ENCODE results near the gene CASTOR2. TPM values are rescaled to one million over a fixed set of nuclear protein-coding genes. Genes with fewer than 3 reads are reported as not detected.

CASTOR2 gene
- total and polyA plus RNA-seq, 5 donors, result 24.9 to 73.4 (median 52.2) TPM

DNA sequence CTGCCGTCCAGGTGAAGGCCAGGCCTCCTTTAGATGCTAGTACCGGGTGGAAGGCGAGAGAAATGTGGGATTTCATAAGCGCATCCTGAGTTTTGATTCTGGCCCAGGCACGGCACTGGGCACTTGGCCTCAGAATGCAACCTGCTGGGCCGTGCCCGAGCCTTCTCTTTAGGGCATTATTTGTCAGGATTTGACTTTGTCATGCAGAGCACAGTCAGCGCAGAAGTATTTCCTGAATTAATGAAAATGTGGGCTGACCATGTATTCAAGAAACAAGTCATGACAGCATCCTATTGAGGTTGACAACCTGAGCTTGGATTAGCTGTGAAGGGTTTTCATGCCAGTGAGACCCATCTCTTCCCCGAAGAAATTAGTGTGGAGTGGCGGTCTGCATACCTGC, 74.7 kb downstream of the CASTOR2 start:
- no peak for DNase-seq
- WGBS, result 91% methylated on average over 10 of the region's 10 CpGs

GRCh38 chr7:75039709-75040108, 75.2 kb downstream of the CASTOR2 start:
- no peaks in the 10 kb centered on the region for H3K4me1 ChIP-seq (ENCODE audit: control insufficient read depth, insufficient read depth, low read length)
- DNase-seq (no peak), ATAC-seq (no peak)
- 85% methylated on average over 11 of the region's 11 CpGs for WGBS
- no peaks in the 10 kb centered on the region for H3K9me3 ChIP-seq (ENCODE audit: control insufficient read depth, low read length)
- intact Hi-C loops (cut with DNase I), result loop anchor here in 1 of 4 donors (10.0 kb wide), 1 partner anchor 625 kb away; no protein-coding TSS in a partner anchor
- no peak overlapping the region for H3K4me3 ChIP-seq (ENCODE audit: low read length)
- H3K27me3 ChIP-seq (ENCODE audit: control insufficient read depth, insufficient read depth), result no peaks in the 10 kb centered on the region
- H3K27ac ChIP-seq (ENCODE audit: low read length), result no peak overlapping the region

More for the DNA sequence above, 74.7 kb downstream of the CASTOR2 start:
- Histone ChIP-seq H3K27me3 (ENCODE audit: control insufficient read depth, insufficient read depth) (no peaks in the 10 kb centered on the region), H3K4me3 (ENCODE audit: low read length) (no peak overlapping the region), H3K27ac (ENCODE audit: low read length) (no peak overlapping the region), H3K4me1 (ENCODE audit: control insufficient read depth, insufficient read depth, low read length) (no peaks in the 10 kb centered on the region), H3K9me3 (ENCODE audit: control insufficient read depth, low read length) (no peaks in the 10 kb centered on the region)
- intact Hi-C loops (cut with DNase I), result no loop called here
- no peak for ATAC-seq

DNA sequence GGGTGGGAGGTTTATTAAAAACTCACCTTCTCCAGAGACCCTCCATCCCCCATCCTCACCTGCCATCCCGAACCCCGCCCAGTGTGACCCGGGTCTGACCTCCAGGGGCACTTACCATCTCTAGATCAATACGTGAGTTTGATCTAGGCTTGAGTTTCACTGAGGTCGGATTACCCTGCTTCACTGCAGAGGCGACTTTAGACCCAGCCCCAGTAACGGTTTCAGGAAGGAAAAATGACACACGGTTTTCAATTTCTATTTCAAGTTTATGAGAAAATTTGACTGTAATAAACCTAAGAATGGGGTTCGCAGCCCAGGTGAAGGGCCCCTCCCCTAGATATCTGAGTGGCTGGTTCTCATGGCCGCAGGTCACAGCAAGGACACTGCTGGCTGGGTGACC, 76.0 kb downstream of the CASTOR2 start:
- ATAC-seq, result no peak
- no peak for DNase-seq
- intact Hi-C loops (cut with DNase I), result loop anchor here in 1 of 4 donors (10.0 kb wide), 1 partner anchor 626 kb away; no protein-coding TSS in a partner anchor
- Histone ChIP-seq H3K4me3 (ENCODE audit: low read length) (no peak overlapping the region), H3K27me3 (ENCODE audit: control insufficient read depth, insufficient read depth) (no peaks in the 10 kb centered on the region), H3K9me3 (ENCODE audit: control insufficient read depth, low read length) (no peaks in the 10 kb centered on the region), H3K27ac (ENCODE audit: low read length) (no peak overlapping the region), H3K4me1 (ENCODE audit: control insufficient read depth, insufficient read depth, low read length) (no peaks in the 10 kb centered on the region)
- 88% methylated on average over 10 of the region's 10 CpGs for WGBS

GRCh38 chr7:75042286-75042685, 77.8 kb downstream of the CASTOR2 start:
- peak in 1 of 3 donors; percentile 50 for DNase-seq
- H3K27me3 ChIP-seq (ENCODE audit: control insufficient read depth, insufficient read depth), result no peaks in the 10 kb centered on the region
- H3K4me1 ChIP-seq (ENCODE audit: control insufficient read depth, insufficient read depth, low read length), result no peaks in the 10 kb centered on the region
- H3K27ac ChIP-seq (ENCODE audit: low read length), result no peak overlapping the region
- H3K4me3 ChIP-seq (ENCODE audit: low read length), result no peak overlapping the region
- 85% methylated on average over 19 of the region's 19 CpGs for WGBS
- no peaks in the 10 kb centered on the region for H3K9me3 ChIP-seq (ENCODE audit: control insufficient read depth, low read length)
- no peak for ATAC-seq
- intact Hi-C loops (cut with DNase I), result loop anchor here in 1 of 4 donors (10.0 kb wide), 1 partner anchor 627 kb away; no protein-coding TSS in a partner anchor

DNA sequence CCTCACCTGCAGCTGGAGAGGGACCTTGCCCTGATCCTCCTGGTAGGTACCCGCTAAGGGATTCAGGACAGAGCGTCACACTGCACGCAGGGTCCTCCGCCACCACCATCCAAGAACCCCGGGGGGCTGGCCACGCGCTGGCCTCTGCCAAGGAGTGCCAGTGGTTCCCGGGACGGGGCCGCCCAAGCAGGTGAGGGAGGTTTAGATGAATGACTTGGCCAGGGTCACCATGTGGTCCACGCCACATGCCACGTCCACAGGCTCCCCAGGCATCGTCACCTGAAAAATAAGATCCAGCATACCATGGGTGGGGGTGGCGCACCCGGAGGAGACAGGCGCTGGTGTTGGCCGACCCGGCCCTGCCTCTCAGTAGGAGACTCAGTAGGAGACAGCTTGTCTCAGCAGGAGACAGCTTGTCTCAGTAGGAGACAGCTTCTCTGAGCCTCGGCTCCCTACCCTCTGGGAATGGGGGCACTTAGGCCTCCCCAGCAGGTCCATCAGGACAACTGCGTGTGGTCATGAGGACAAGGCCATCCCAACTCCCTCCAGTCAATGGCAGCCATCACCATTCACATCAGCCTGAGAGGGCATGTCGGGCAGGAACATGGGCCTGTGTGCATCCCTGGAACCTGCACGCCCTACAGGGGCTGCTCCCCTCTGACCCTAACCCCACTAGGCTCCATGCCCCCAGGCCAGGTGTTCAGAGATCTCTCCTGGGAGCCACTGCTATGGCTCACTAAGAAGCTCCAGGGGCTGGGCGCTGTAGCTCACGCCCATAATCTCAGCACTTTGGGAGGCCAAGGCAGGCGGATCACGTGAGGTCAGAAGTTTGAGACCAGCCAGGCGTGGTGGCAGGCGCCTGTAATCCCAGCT, 78.6 kb downstream of the CASTOR2 start:
- intact Hi-C loops (cut with DNase I), result loop anchor here in 1 of 4 donors (10.0 kb wide), 1 partner anchor 628 kb away; no protein-coding TSS in a partner anchor
- WGBS, result 96% methylated on average over 28 of the region's 28 CpGs
- H3K4me3 ChIP-seq (ENCODE audit: low read length), result no peak overlapping the region

DNA sequence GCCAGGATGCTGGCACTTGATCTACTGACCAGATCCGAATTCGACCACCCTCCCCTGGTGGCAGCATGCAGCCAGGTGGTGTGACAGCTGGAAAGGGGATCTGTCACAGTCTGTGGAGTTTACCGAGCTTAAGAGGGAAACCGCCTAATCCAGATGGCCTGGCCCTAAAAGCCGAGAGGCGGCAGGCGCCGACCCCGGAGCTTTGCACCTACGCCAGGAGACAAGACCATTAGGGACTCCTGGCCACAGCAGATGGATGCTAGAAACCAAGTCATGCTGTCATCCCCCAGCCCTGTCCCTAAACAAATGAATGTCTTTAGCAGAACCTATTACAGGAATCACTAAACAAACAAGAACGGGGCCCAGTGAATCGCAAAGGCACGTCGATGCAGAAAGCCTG, 81.4 kb downstream of the CASTOR2 start:
- intact Hi-C loops (cut with DNase I), result loop anchor here in 1 of 4 donors (10.0 kb wide), 1 partner anchor 631 kb away; no protein-coding TSS in a partner anchor
- peak in 1 of 2 donors; percentile 6 for ATAC-seq
- no peaks in the 10 kb centered on the region for H3K27me3 ChIP-seq (ENCODE audit: control insufficient read depth, insufficient read depth)

More for the DNA sequence above, 78.6 kb downstream of the CASTOR2 start:
- ATAC-seq (no peak), DNase-seq (no peak)
- Histone ChIP-seq H3K9me3 (ENCODE audit: control insufficient read depth, low read length) (no peaks in the 10 kb centered on the region), H3K27me3 (ENCODE audit: control insufficient read depth, insufficient read depth) (no peaks in the 10 kb centered on the region), H3K4me1 (ENCODE audit: control insufficient read depth, insufficient read depth, low read length) (no peaks in the 10 kb centered on the region), H3K27ac (ENCODE audit: low read length) (no peak overlapping the region)

DNA sequence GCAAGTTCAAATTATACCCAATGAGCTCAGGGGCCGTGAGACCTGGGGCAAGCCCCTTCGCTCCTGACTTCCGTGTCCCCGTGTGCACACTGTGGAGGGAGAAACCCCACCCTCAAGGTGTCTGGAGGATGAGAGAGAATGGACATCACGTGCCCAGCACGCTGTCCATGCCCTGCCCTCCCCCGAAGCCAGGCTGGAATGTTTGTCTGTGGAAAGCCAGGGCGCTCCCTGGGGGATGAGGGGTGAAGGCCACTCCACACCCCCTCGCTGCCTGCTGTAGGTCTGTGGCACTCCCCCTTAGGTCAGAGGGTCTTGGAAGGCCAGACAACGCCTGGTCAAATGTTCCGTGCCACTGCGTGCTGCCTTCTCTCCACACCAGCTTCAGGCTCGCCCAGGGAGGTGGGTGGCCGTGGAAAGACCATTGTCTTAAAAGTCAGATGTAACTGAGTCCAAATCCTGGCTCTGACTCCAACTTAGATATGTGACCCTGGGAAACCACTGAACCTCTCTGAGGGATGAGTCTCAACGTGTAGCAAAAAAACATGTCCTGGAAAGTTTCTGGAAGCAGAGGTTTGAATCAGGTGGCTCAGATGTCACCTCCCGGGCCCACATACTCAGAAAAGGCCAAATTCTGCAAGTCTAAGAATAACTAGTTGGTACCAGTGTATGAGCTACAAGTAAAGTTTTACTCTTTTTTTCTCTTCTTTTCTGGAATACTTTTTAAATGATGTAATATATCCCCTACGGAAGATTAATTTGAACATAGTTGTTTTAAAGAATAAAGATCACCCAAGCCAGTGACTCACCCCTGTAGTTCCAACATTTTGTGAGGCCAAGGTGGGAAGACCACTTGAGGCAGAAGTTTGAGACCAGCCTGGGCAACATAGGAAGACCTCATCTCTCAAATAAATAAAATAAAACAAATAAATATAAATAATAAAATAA, 84.2 kb downstream of the CASTOR2 start:
- H3K4me1 ChIP-seq (ENCODE audit: control insufficient read depth, insufficient read depth, low read length), result no peaks in the 10 kb centered on the region
- 83% methylated on average over 17 of the region's 17 CpGs for WGBS
- DNase-seq (no peak), ATAC-seq (no peak)
- intact Hi-C loops (cut with DNase I), result loop anchor here in 1 of 4 donors (10.0 kb wide), 1 partner anchor 634 kb away; no protein-coding TSS in a partner anchor
- no peak overlapping the region for H3K4me3 ChIP-seq (ENCODE audit: low read length)
- H3K27me3 ChIP-seq (ENCODE audit: control insufficient read depth, insufficient read depth), result no peaks in the 10 kb centered on the region
- no peak overlapping the region for H3K27ac ChIP-seq (ENCODE audit: low read length)
- H3K9me3 ChIP-seq (ENCODE audit: control insufficient read depth, low read length), result no peaks in the 10 kb centered on the region

More for the DNA sequence above, 81.4 kb downstream of the CASTOR2 start:
- Histone ChIP-seq H3K9me3 (ENCODE audit: control insufficient read depth, low read length) (no peaks in the 10 kb centered on the region), H3K27ac (ENCODE audit: low read length) (no peak overlapping the region), H3K4me1 (ENCODE audit: control insufficient read depth, insufficient read depth, low read length) (no peaks in the 10 kb centered on the region), H3K4me3 (ENCODE audit: low read length) (no peak overlapping the region)
- no peak for DNase-seq
- 87% methylated on average over 14 of the region's 14 CpGs for WGBS

DNA sequence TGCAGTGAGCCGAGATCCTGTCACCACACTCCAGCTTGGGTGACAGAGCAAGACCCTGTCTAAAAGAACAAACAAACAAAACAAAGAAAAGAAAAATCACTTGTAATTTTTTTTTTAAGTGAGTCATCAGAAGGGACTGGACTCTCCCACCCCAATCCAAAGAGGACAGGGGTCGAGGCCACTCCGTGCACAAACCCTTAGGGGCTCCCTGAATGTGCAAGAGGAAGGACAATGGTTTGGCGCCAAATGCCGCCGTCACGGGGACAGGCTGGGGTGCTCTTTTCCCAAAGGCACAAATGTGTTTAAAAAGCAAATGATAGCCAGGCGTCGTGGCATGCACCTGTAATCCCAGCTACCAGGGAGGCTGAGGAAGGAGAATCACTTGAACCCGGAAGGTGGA, 85.3 kb downstream of the CASTOR2 start:
- Histone ChIP-seq H3K4me3 (ENCODE audit: low read length) (no peak overlapping the region), H3K4me1 (ENCODE audit: control insufficient read depth, insufficient read depth, low read length) (no peaks in the 10 kb centered on the region), H3K27ac (ENCODE audit: low read length) (no peak overlapping the region), H3K27me3 (ENCODE audit: control insufficient read depth, insufficient read depth) (no peaks in the 10 kb centered on the region), H3K9me3 (ENCODE audit: control insufficient read depth, low read length) (no peaks in the 10 kb centered on the region)
- ATAC-seq (no peak), DNase-seq (no peak)
- intact Hi-C loops (cut with DNase I), result loop anchor here in 1 of 4 donors (10.0 kb wide), 1 partner anchor 635 kb away; no protein-coding TSS in a partner anchor
- WGBS, result 80% methylated on average over 10 of the region's 10 CpGs

DNA sequence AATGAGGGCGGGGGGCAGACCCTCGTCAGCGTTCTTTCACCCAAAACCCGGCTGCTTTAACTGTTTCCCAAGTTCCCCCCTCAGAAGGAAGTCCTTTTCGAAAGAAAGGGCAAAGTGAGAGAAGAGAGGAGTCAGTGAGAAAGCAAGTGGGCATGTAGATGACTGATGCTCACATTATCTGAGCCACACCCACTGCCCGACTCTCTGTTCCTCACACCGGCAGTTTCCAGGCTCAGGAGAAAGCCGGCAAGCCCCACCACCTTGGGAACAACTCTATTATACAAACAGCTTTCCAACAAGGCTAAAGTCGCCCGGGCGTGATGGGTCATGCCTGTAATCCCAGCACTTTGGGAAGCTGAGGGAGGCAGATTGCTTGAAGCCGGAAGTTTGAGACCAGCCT, 86.0 kb downstream of the CASTOR2 start:
- H3K4me1 ChIP-seq (ENCODE audit: control insufficient read depth, insufficient read depth, low read length), result peaks cover 4% of the 10 kb centered on the region
- intact Hi-C loops (cut with DNase I), result no loop called here
- 91% methylated on average over 12 of the region's 12 CpGs for WGBS
- ATAC-seq (no peak), DNase-seq (no peak)
- H3K4me3 ChIP-seq (ENCODE audit: low read length), result no peak overlapping the region
- no peaks in the 10 kb centered on the region for H3K9me3 ChIP-seq (ENCODE audit: control insufficient read depth, low read length)
- no peak overlapping the region for H3K27ac ChIP-seq (ENCODE audit: low read length)
- no peaks in the 10 kb centered on the region for H3K27me3 ChIP-seq (ENCODE audit: control insufficient read depth, insufficient read depth)

DNA sequence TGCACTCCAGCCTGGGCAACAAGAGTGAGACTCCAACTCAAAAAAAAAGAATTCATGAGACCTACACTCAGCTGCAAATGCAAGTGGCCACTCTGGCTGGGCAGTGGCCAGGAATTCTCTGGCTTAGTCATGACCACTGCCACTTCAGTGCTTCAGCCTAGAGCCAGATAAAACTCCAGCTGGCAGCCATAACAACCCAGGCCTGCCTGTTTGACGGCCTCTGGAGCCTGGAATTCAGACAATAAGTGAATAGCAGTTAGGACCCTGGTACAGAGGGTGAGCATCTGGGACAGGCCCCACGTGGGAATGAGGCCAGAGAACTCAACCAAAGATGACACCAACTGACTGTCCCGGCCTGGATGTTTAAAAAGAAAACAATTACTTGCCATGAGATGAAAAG, 90.2 kb downstream of the CASTOR2 start:
- peak; percentile 71 to 79 for ATAC-seq
- peak overlapping the region; percentile 37 for H3K27ac ChIP-seq (ENCODE audit: low read length)
- 44% methylated on average over 3 of the region's 3 CpGs for WGBS
- intact Hi-C loops (cut with DNase I), result no loop called here
- H3K27me3 ChIP-seq (ENCODE audit: control insufficient read depth, insufficient read depth), result no peaks in the 10 kb centered on the region
- DNase-seq, result peak; percentile 82 to 90 (median 88)
- no peak overlapping the region for H3K4me3 ChIP-seq (ENCODE audit: low read length)
- peaks cover 4% of the 10 kb centered on the region for H3K4me1 ChIP-seq (ENCODE audit: control insufficient read depth, insufficient read depth, low read length)
- no peaks in the 10 kb centered on the region for H3K9me3 ChIP-seq (ENCODE audit: control insufficient read depth, low read length)
